ENCODE measurements around the gene TTC32. TPM values are rescaled to one million over a fixed set of nuclear protein-coding genes. Genes with fewer than 3 reads are reported as not detected.

TTC32 gene
- total and polyA plus RNA-seq, 2 donors (not counting 3 experiments of a cell fraction or from before 2014, with no cell fraction given): 8.8 to 9.4 TPM

- Histone ChIP-seq H3K79me2 (ENCODE audit: control insufficient read depth, insufficient read depth, low read length) (no peaks in the 10 kb centered on the region), H3K27ac (ENCODE audit: insufficient read depth, low read depth, low read length) (no peak overlapping the region), H3K27me3 (ENCODE audit: control insufficient read depth in 2 of 2, insufficient read depth in 2 of 2, low read length in 2 of 2) (no peaks in the 10 kb centered on the region), H3K36me3 (ENCODE audit: control insufficient read depth in 2 of 2, extremely low read depth in 1 of 2, insufficient read depth in 2 of 2, low read length in 2 of 2) (no peaks in the 10 kb centered on the region), H4K20me1 (replicated peaks; ENCODE audit: control insufficient read depth, extremely low read depth, insufficient read depth, low read length) (no peaks in the 10 kb centered on the region), H3K9me1 (replicated peaks; ENCODE audit: control insufficient read depth, extremely low read depth, insufficient read depth, low read length) (no peaks in the 10 kb centered on the region), H3K4me2 (ENCODE audit: insufficient read depth, low read length) (no peak overlapping the region), H3K9me3 (replicated peaks; ENCODE audit: control insufficient read depth, insufficient read depth, low read length) (no peaks in the 10 kb centered on the region), H2AFZ (ENCODE audit: low read depth, low read length) (no peak overlapping the region), H3K9ac (replicated peaks; ENCODE audit: extremely low read depth, insufficient read depth, low read length) (no peak overlapping the region), H3K4me3 (replicated peaks in 1 of 3; ENCODE audit: insufficient read depth in 1 of 3, low read depth in 1 of 3, low read length in 3 of 3) (no peak overlapping the region), H3K4me1 (ENCODE audit: control insufficient read depth, extremely low read depth, insufficient read depth, low read length) (no peaks in the 10 kb centered on the region)
- no peak for DNase-seq (ENCODE audit: low read depth, low spot score)
- POLR2A ChIA-PET: no interaction called here
- no TSS peak for BruUV-seq (replicated peaks)
- CTCF ChIA-PET: interaction anchor here (0.9 kb wide), 1 partner anchor 14 kb away, joined by 4 read pairs; no protein-coding TSS in a partner anchor
- TF ChIP-seq POLR2AphosphoS5 (IDR thresholded peaks at IDR 0.05; ENCODE audit: insufficient read depth, low read depth, low read length) (no peak), CTCF (IDR thresholded peaks at IDR 0.05; ENCODE audit: extremely low read depth in 1 of 2, insufficient read depth in 1 of 2, low read depth in 1 of 2, low read length in 2 of 2) (no peak), JUN (IDR thresholded peaks at IDR 0.05; ENCODE audit: borderline replicate concordance, insufficient read depth, insufficient read length, low read depth) (no peak), MAX (IDR thresholded peaks at IDR 0.05; ENCODE audit: insufficient read depth, insufficient read length) (no peak), POLR2A (IDR thresholded peaks at IDR 0.05; ENCODE audit: low read depth, low read length) (no peak), FOS (IDR thresholded peaks at IDR 0.05; ENCODE audit: borderline replicate concordance, insufficient read depth, low read length) (no peak), MYC (IDR thresholded peaks at IDR 0.05; ENCODE audit: low read depth, low read length) (no peak), EZH2 (IDR thresholded peaks at IDR 0.05; ENCODE audit: borderline replicate concordance, low read depth, low read length, severe bottlenecking) (no peak), GATA2 (IDR thresholded peaks at IDR 0.05; ENCODE audit: insufficient read depth, insufficient read length, low read depth, low read length) (no peak)
- no peak for FAIRE-seq
- intact Hi-C loops (cut with micrococcal nuclease) (no loop called here), dilution Hi-C loops (cut with MboI; ENCODE audit: extremely low pct_ligation_motif_present, low sequenced_read_pairs) (no loop called here)
Measured at GRCh38 chr2:19875280-19875679, 26.5 kb downstream of the TTC32 start.

All from endothelial cell of umbilical vein (primary cell).